Right lobe of liver (tissue), 4 donors: ENCODE data around the gene SDK1.

ENCODE experiments used
- POLR2A ChIP-seq: fragments of 450-650 bp; IDR thresholded peaks from one replicate; pipeline ENCODE4 v1.6.1; 2017; ENCODE audit warnings: antibody characterized with exemption, mild to moderate bottlenecking
- TF ChIP-seq, protein P1 (sequence below), 4 donors: fragments of 200-600 bp in 3 of 4; fragments of 450-650 bp in 1 of 4; IDR thresholded peaks; one replicate each; pipeline versions ENCODE4 v1.5.1 to v1.8.0; 2016 to 2022; ENCODE audit warnings: antibody characterized with exemption in 4 of 4, mild to moderate bottlenecking in 2 of 4
- donor health status: DM: no; HTN: no; CAD: no.
- donor health status: DM: no; HTN: no; CAD: no.
- donor health status: DM: no; HTN: yes; CAD: no.

DNA sequence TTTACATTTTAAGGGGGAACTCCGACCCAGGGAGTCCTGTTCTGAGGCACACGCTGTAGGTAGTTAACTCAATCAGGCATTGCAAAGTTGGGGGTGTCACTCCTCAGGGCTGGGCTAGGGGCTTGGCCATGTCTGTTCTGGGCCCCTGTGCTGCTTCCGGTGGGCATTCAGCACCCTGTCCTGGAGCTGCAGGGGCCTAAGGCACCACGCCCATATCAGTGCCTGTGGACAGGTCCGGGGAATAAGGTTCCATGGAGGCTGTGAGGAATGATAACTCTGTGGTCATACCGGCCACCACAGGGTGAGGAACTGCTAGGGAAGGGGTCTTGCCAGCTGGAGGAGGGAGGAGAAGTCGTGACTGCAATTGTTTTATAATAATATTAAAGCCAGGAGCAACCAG lies 842.0 kb downstream of the SDK1 start:
- TF ChIP-seq, protein P1, sequence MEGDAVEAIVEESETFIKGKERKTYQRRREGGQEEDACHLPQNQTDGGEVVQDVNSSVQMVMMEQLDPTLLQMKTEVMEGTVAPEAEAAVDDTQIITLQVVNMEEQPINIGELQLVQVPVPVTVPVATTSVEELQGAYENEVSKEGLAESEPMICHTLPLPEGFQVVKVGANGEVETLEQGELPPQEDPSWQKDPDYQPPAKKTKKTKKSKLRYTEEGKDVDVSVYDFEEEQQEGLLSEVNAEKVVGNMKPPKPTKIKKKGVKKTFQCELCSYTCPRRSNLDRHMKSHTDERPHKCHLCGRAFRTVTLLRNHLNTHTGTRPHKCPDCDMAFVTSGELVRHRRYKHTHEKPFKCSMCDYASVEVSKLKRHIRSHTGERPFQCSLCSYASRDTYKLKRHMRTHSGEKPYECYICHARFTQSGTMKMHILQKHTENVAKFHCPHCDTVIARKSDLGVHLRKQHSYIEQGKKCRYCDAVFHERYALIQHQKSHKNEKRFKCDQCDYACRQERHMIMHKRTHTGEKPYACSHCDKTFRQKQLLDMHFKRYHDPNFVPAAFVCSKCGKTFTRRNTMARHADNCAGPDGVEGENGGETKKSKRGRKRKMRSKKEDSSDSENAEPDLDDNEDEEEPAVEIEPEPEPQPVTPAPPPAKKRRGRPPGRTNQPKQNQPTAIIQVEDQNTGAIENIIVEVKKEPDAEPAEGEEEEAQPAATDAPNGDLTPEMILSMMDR (IDR thresholded peaks at IDR 0.05), result no peak
- TF ChIP-seq POLR2A, result no peak
